Left ventricle myocardium inferior (tissue), 1 donor: ENCODE measurements around the gene WDR82. TPM values are rescaled to one million over a fixed set of nuclear protein-coding genes. Genes with fewer than 3 reads are reported as not detected.

ENCODE experiments used
- DNase-seq: peaks from one replicate; pipeline ENCODE4 v3.0.0-alpha.2; 2020
- H3K27ac ChIP-seq: fragments of 200-600 bp; replicated peaks from 2 replicates; pipeline ENCODE4 v1.8.0; 2021
- H3K27me3 ChIP-seq: fragments of 200-600 bp; 2 replicates; pipeline ENCODE4 v1.8.0; 2021; ENCODE audit warnings: low read depth
- H3K36me3 ChIP-seq: fragments of 200-600 bp; 2 replicates; pipeline ENCODE4 v1.8.0; 2021
- H3K4me1 ChIP-seq: fragments of 200-600 bp; 2 replicates; pipeline ENCODE4 v1.8.0; 2021
- H3K4me3 ChIP-seq: fragments of 200-600 bp; 2 replicates; pipeline ENCODE4 v1.8.0; 2021; ENCODE audit warnings: mild to moderate bottlenecking, moderate library complexity
- H3K9me3 ChIP-seq: fragments of 200-600 bp; replicated peaks from 2 replicates; pipeline ENCODE4 v1.8.0; 2021
- intact Hi-C: fragments of 100-400 bp; cut with micrococcal nuclease; formaldehyde crosslinking; loops from one replicate; pipeline ENCODE4 v1.11.0; 2022
- total RNA-seq: library from RNA; stranded (reverse); fragmentation: NEBNext Ultra II Directional; extraction: Animal tissue kit (Norgen Biotek cat#: 25700); gene quantifications from one replicate; pipeline ENCODE4 v1.2.1, GENCODE V29; 2021
- TF ChIP-seq, protein P1 (sequence below): fragments of 200-600 bp; IDR thresholded peaks from 2 replicates; pipeline ENCODE4 v1.8.0; 2021; ENCODE audit warnings: antibody characterized with exemption, mild to moderate bottlenecking, borderline replicate concordance
- donor health status: DM: no; HTN: yes; CAD: no; lungs with severe emphysema.

WDR82 gene
- total RNA-seq, 1 donor from 2014 or later: 61.6 TPM

DNA sequence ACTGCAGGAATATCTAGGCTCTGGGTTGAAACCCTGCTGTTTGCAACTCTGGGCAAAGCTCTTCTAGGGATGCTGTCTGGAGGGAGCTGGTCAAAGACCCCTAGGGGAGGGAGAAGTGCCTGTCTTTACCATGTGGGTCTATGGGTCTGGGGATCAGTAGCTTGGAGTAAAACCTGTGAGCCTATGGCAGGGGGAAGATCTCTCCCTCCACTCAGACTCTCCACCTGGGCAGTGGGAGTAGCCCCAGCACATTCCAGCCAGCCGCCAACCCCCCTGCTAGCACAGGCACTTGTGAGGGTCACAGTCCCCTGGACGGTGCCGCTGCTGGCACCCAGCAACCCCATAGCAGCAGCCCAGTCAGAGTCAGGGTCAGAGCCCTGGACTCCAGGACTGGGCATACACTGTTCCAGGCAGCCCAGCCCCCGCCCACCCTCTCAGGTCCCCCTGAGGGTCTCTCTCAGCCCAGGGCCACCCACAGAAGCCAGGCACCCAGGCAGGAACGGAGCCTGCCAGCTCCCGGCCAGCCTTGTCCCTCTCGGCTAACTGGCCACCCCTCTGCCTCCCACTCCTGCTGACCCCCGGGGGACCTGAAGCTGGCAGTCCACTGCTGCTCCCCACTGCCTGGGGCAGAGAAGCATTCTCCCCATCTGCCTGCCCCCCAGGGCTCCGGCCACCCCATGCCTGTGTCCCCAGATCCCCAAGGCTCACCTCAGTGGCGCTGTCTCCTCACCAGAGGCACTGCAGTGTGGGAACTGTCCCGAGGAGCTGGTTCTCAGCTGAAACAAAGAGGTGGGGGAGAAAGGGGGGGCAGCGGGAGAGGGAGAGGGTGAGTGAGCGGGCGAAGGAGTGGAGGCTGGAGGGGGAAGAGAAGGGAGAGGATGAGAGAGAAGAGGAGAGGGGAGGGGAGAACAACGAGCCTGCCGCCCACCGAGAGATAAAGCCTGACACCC, 20.0 kb upstream of the WDR82 start:
- Histone ChIP-seq H3K27me3 (no peaks in the 10 kb centered on the region), H3K4me3 (no peak overlapping the region), H3K4me1 (peaks cover 28% of the 10 kb centered on the region), H3K9me3 (no peaks in the 10 kb centered on the region), H3K36me3 (peaks cover 2% of the 10 kb centered on the region), H3K27ac (no peak overlapping the region)
- TF ChIP-seq, protein P1, sequence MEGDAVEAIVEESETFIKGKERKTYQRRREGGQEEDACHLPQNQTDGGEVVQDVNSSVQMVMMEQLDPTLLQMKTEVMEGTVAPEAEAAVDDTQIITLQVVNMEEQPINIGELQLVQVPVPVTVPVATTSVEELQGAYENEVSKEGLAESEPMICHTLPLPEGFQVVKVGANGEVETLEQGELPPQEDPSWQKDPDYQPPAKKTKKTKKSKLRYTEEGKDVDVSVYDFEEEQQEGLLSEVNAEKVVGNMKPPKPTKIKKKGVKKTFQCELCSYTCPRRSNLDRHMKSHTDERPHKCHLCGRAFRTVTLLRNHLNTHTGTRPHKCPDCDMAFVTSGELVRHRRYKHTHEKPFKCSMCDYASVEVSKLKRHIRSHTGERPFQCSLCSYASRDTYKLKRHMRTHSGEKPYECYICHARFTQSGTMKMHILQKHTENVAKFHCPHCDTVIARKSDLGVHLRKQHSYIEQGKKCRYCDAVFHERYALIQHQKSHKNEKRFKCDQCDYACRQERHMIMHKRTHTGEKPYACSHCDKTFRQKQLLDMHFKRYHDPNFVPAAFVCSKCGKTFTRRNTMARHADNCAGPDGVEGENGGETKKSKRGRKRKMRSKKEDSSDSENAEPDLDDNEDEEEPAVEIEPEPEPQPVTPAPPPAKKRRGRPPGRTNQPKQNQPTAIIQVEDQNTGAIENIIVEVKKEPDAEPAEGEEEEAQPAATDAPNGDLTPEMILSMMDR: no peak
- intact Hi-C loops: no loop called here
- no peak for DNase-seq

DNA sequence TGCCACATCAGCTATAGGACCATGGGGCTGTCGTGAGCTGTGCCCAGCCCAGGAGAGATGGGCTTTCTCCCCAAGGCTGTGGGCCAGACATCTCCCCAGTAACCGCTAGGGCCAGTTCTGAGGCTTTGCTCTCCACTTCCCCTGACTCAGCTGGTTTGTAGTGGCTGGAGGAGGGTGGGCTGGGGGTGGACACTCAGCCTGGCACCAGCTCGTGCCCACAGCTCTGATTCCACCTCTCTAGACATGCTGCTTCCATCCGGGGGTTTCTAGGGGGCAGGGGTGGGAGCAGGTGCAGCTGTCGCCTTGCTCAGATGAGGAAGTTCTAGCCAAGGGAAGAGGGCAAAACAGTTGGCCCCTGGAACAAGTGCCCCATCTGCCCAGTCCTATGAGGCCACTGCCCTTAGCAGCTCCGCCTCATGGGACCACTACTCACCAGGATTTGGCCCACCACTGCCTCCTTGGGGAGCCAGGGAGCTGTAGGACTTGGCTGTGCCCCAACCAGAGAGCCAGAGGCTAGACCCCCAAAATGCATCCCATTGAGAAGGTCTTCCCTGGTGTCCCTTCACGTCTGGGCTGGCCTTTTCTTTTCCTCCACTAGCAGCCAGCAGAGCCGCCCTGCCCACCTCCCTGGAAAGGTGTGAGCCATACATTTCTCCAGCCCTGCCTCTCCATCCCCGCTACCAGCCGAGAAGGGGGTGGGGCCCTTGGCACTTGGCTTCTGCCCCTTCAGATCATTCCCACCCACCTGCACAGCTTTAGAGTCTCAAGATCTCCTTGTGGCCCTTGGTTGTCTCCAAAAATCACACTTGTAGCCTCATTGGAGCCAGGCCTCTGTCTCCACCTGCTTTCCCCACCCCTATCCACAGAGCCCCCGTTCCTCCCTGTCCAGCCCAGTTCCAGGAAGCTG, 19.0 kb upstream of the WDR82 start:
- Histone ChIP-seq H3K36me3 (peaks cover 11% of the 10 kb centered on the region), H3K4me3 (no peak overlapping the region), H3K27ac (no peak overlapping the region), H3K27me3 (no peaks in the 10 kb centered on the region), H3K9me3 (no peaks in the 10 kb centered on the region), H3K4me1 (peaks cover 28% of the 10 kb centered on the region)
- TF ChIP-seq, protein P1: no peak
- DNase-seq: no peak
- intact Hi-C loops: no loop called here

DNA sequence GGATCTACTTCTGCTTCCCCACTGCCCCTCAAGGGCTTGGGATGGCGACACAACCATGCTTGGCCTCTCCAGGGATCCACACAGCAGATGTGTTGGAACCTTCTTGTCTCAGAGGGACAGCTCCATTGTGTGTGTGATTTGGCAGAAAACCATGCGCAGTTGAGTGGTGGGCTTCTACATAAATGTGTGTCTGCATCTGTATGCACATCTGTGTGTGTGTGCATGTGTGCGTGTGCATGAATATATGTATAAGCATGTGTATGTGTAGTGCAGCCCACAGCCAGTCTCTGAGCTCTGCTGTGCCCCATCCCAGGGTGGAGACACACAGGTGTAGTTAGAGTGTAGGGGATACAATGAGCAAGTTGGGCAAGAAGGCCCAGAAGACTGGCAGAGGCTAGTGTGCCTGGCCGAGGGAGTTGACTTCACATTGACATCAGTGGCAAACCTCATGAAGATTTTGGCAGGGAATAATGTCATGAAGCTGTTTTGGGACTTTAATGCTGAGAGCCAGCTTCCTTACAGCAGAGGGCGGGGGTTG, 17.3 kb upstream of the WDR82 start:
- peaks cover 28% of the 10 kb centered on the region for H3K4me1 ChIP-seq
- H3K27me3 ChIP-seq: no peaks in the 10 kb centered on the region
- TF ChIP-seq, protein P1: no peak
- no peaks in the 10 kb centered on the region for H3K9me3 ChIP-seq
- no peak for DNase-seq
- peaks cover 29% of the 10 kb centered on the region for H3K36me3 ChIP-seq
- no peak overlapping the region for H3K27ac ChIP-seq
- no peak overlapping the region for H3K4me3 ChIP-seq
- intact Hi-C loops: no loop called here

DNA sequence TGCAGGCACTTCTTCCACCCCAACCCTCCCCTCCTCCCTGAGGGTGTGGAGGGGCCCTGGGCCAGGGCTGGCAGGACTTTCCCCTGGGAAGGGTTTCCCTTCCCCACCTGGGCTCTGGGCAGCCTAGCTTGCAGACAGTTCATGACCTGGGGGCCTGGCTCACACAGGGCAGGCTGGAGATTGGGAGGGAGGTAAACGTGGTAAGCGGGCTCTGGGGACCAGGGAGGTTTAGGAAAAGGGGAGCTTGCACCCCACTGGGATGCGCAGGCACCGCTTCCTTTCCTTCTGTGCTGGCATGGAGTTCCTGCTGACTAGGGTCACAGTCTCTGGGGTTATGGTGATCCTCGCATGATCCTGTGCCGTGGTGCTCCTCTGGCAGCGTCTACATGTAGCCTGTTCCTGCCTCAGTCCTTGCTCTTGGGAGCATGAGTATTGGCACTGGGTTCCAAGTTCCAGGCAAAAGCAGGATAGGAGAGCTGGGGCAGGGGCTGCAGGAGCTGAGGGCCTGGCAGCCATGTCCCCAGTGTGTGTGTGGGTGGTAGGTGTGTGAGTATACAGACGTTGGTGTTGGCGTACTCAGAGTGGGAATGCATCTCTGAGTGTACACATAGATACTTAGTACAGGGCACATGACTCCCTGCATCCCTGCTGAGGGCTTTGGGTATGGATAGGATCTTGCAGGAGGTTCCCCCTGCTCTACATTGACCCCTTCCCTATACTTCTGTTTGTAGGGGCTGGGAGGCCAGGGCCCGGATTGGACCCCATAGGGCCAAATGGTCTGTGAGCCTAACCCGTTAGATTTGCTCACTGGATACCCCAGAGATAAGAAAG, 16.1 kb upstream of the WDR82 start:
- intact Hi-C loops: no loop called here
- no peak for DNase-seq
- Histone ChIP-seq H3K4me1 (peaks cover 17% of the 10 kb centered on the region), H3K27me3 (no peaks in the 10 kb centered on the region), H3K27ac (no peak overlapping the region), H3K9me3 (no peaks in the 10 kb centered on the region), H3K36me3 (peaks cover 32% of the 10 kb centered on the region), H3K4me3 (no peak overlapping the region)
- TF ChIP-seq, protein P1: no peak
